22Rv1 (cell line): ENCODE data around the gene GMDS.

ENCODE experiments used
- H3K27ac ChIP-seq: fragments of 450-650 bp; 2 replicates; pipeline ENCODE4 v1.5.1; 2017
- CTCF ChIP-seq: fragments of 450-650 bp; IDR thresholded peaks from 2 replicates; pipeline ENCODE4 v1.5.1; 2017; ENCODE audit warnings: mild to moderate bottlenecking
- ZFX ChIP-seq: fragments of 450-650 bp; IDR thresholded peaks from 2 replicates; pipeline ENCODE4 v1.6.1; 2017; ENCODE audit warnings: antibody characterized with exemption, borderline replicate concordance

Gene GMDS

GRCh38 chr6:1798303-1798964 is 447.0 kb downstream of the GMDS start:
- H3K27ac ChIP-seq: no peak overlapping the region
- no peak for TF ChIP-seq CTCF

- TF ChIP-seq CTCF (no peak), ZFX (no peak)
- H3K27ac ChIP-seq: no peak overlapping the region
These were observed 447.6 kb downstream of the GMDS start for GRCh38 chr6:1797801-1798200.

- no peak for TF ChIP-seq CTCF
- no peak for TF ChIP-seq ZFX
- H3K27ac ChIP-seq: no peak overlapping the region
These were observed 448.5 kb downstream of the GMDS start for GRCh38 chr6:1796706-1797529.

- H3K27ac ChIP-seq: no peak overlapping the region
- no peak for TF ChIP-seq ZFX
- TF ChIP-seq CTCF: no peak
These were observed 449.5 kb downstream of the GMDS start for GRCh38 chr6:1795910-1796309.

GRCh38 chr6:1792989-1793388 is 452.4 kb downstream of the GMDS start:
- TF ChIP-seq CTCF (peak; percentile 75), ZFX (no peak)

GRCh38 chr6:1790684-1791083 is 454.7 kb downstream of the GMDS start:
- TF ChIP-seq ZFX: no peak
- TF ChIP-seq CTCF: no peak

More at GRCh38 chr6:1792989-1793388, 452.4 kb downstream of the GMDS start:
- no peak overlapping the region for H3K27ac ChIP-seq

GRCh38 chr6:1789092-1789491 is 456.3 kb downstream of the GMDS start:
- TF ChIP-seq ZFX: no peak
- TF ChIP-seq CTCF: no peak
- H3K27ac ChIP-seq: no peak overlapping the region

More at GRCh38 chr6:1790684-1791083, 454.7 kb downstream of the GMDS start:
- no peak overlapping the region for H3K27ac ChIP-seq
